Panc1 (cell line): ENCODE results near the gene CEP170.
"Not testable (repeated sequence)": the region's sequence is repeated elsewhere in the genome, so short reads cannot be mapped to it uniquely, and the experiment has no call there.

Experiments
- POLR2AphosphoS5 ChIP-seq: IDR thresholded peaks from 2 replicates; pipeline ENCODE4 v1.6.1; 2012; ENCODE audit warnings: mild to moderate bottlenecking, low read depth, low read length, moderate library complexity
- TF ChIP-seq, protein P1 (sequence below): fragments of 450-650 bp; IDR thresholded peaks from 2 replicates; pipeline ENCODE4 v1.5.1; 2017; ENCODE audit warnings: mild to moderate bottlenecking

DNA sequence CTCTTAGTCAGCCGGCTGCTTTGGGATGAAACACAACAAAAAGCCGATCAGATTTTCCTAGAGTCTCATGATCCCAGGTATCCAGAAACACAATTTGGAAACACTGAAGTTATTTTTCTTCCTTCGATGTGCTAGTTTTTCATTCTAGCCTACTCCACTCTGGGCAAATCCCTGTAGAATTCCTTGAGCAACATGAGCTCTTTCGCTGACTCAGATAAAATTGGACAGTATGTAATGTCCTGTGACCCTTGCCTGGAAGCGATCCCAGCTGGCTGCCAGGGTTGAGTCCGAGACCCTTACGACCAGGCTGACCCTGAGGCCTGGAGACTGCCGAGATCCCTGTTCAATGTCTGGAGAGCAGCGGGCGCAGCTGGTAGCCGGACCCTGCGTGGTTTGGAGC lies 147.9 kb downstream of the CEP170 start:
- TF ChIP-seq, protein P1, sequence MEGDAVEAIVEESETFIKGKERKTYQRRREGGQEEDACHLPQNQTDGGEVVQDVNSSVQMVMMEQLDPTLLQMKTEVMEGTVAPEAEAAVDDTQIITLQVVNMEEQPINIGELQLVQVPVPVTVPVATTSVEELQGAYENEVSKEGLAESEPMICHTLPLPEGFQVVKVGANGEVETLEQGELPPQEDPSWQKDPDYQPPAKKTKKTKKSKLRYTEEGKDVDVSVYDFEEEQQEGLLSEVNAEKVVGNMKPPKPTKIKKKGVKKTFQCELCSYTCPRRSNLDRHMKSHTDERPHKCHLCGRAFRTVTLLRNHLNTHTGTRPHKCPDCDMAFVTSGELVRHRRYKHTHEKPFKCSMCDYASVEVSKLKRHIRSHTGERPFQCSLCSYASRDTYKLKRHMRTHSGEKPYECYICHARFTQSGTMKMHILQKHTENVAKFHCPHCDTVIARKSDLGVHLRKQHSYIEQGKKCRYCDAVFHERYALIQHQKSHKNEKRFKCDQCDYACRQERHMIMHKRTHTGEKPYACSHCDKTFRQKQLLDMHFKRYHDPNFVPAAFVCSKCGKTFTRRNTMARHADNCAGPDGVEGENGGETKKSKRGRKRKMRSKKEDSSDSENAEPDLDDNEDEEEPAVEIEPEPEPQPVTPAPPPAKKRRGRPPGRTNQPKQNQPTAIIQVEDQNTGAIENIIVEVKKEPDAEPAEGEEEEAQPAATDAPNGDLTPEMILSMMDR: not testable (repeated sequence)
- TF ChIP-seq POLR2AphosphoS5: not testable (repeated sequence)
